Hepatocyte (in vitro differentiated cells): ENCODE data around the gene PRSS48. TPM values are rescaled to one million over a fixed set of nuclear protein-coding genes. Genes with fewer than 3 reads are reported as not detected.
"Not testable (repeated sequence)": the region's sequence is repeated elsewhere in the genome, so short reads cannot be mapped to it uniquely, and the experiment has no call there.

Source experiments
- DNase-seq: peaks from one replicate; pipeline ENCODE4 v3.0.0-alpha.2; 2016; ENCODE audit warnings: low spot score
- H2AFZ ChIP-seq: fragments of 200-600 bp; sonication (generic); 2 replicates; pipeline ENCODE4 v1.6.0; 2016; ENCODE audit warnings: antibody characterized with exemption, mild to moderate bottlenecking
- H3K27ac ChIP-seq: fragments of 200-600 bp; sonication (generic); 2 replicates; pipeline ENCODE4 v1.5.1; 2016; ENCODE audit warnings: mild to moderate bottlenecking
- H3K27me3 ChIP-seq: fragments of 200-600 bp; sonication (generic); 2 replicates; pipeline ENCODE4 v1.6.1; 2016
- H3K36me3 ChIP-seq: fragments of 200-600 bp; sonication (generic); replicated peaks from 2 replicates; pipeline ENCODE4 v1.5.1; 2016; ENCODE audit warnings: low read depth; ENCODE audit not compliant: insufficient read depth
- H3K4me1 ChIP-seq: fragments of 200-600 bp; sonication (generic); 2 replicates; pipeline ENCODE4 v1.5.1; 2016; ENCODE audit warnings: mild to moderate bottlenecking, moderate library complexity; ENCODE audit not compliant: insufficient read depth
- H3K4me2 ChIP-seq: fragments of 200-600 bp; sonication (generic); 2 replicates; pipeline ENCODE4 v1.6.0; 2016
- H3K4me3 ChIP-seq: fragments of 200-600 bp; sonication (generic); 2 replicates; pipeline ENCODE4 v1.5.1; 2016; ENCODE audit warnings: mild to moderate bottlenecking
- H3K79me2 ChIP-seq: fragments of 200-600 bp; sonication (generic); 2 replicates; pipeline ENCODE4 v1.6.0; 2017; ENCODE audit warnings: mild to moderate bottlenecking
- H3K9me2 ChIP-seq: fragments of 200-600 bp; sonication (generic); replicated peaks from 2 replicates; pipeline ENCODE4 v1.6.0; 2017; ENCODE audit warnings: mild to moderate bottlenecking; ENCODE audit not compliant: insufficient read depth
- H3K9me3 ChIP-seq: fragments of 200-600 bp; sonication (generic); 2 replicates; pipeline ENCODE4 v1.5.1; 2016; ENCODE audit warnings: low read depth, mild to moderate bottlenecking
- H4K20me1 ChIP-seq: fragments of 200-600 bp; sonication (generic); 2 replicates; pipeline ENCODE4 v1.6.0; 2016; ENCODE audit warnings: mild to moderate bottlenecking; ENCODE audit not compliant: insufficient read depth, poor library complexity, severe bottlenecking
- CTCF ChIP-seq: fragments of 200-600 bp; sonication (generic); IDR thresholded peaks from 2 replicates; pipeline ENCODE4 v1.5.1; 2016; ENCODE audit warnings: antibody characterized with exemption, mild to moderate bottlenecking; ENCODE audit not compliant: poor library complexity
- EZH2 ChIP-seq: fragments of 200-600 bp; sonication (generic); IDR thresholded peaks from 2 replicates; pipeline ENCODE4 v1.6.1; 2016; ENCODE audit warnings: antibody characterized with exemption, mild to moderate bottlenecking, borderline replicate concordance
- EZH2phosphoT487 ChIP-seq: fragments of 200-600 bp; sonication (generic); IDR thresholded peaks from one replicate; pipeline ENCODE4 v1.6.1; 2018; ENCODE audit warnings: antibody characterized with exemption, mild to moderate bottlenecking, low read depth, moderate library complexity; ENCODE audit not compliant: unreplicated experiment, severe bottlenecking
- WGBS: methylation state at CpG from one replicate; pipeline ENCODE4 v1.1.6; 2016; ENCODE audit warnings: low lambda C conversion rate; ENCODE audit errors: missing lambda C conversion rate; 5-methylcytosine and 5-hydroxymethylcytosine counted together
- polyA plus RNA-seq: library from polyadenylated mRNA; unstranded; fragments of >200 nt; fragmentation: Nextera tagmentation; extraction: Ambion mirVana; gene quantifications from 2 replicates; pipeline ENCODE4 v1.2.1, GENCODE V29; 2016
- total RNA-seq: library from RNA; depleted of rRNA; stranded (reverse); fragments of >200 nt; gene quantifications from 2 replicates; pipeline ENCODE4 v1.2.3, GENCODE V29; 2014

PRSS48 gene
- total and polyA plus RNA-seq, 2 experiments from 2014 or later, result 0.79 TPM; not detected in 1

GRCh38 chr4:151228189-151229119 is 48.5 kb upstream of the PRSS48 start:
- H4K20me1 ChIP-seq, result no peaks in the 10 kb centered on the region
- no peak overlapping the region for H3K4me3 ChIP-seq
- peak overlapping the region; percentile 81 for H3K27ac ChIP-seq
- H3K9me2 ChIP-seq, result no peaks in the 10 kb centered on the region
- TF ChIP-seq EZH2phosphoT487, result no peak
- no peak for TF ChIP-seq CTCF
- TF ChIP-seq EZH2, result no peak
- peak overlapping the region; percentile 56 for H3K4me2 ChIP-seq
- DNase-seq, result no peak
- no peaks in the 10 kb centered on the region for H3K27me3 ChIP-seq
- H3K9me3 ChIP-seq, result no peaks in the 10 kb centered on the region
- H3K79me2 ChIP-seq, result peaks cover 18% of the 10 kb centered on the region
- H3K4me1 ChIP-seq, result peaks cover 9% of the 10 kb centered on the region
- H2AFZ ChIP-seq, result no peak overlapping the region
- H3K36me3 ChIP-seq, result no peaks in the 10 kb centered on the region
- WGBS, result 82% methylated on average over 6 of the region's 6 CpGs

GRCh38 chr4:151231915-151232595 is 44.9 kb upstream of the PRSS48 start:
- Histone ChIP-seq H4K20me1 (no peaks in the 10 kb centered on the region), H3K36me3 (no peaks in the 10 kb centered on the region), H3K27ac (no peak overlapping the region), H3K4me2 (no peak overlapping the region), H3K9me2 (no peaks in the 10 kb centered on the region), H2AFZ (no peak overlapping the region), H3K4me1 (peaks cover 9% of the 10 kb centered on the region), H3K79me2 (peaks cover 12% of the 10 kb centered on the region), H3K27me3 (no peaks in the 10 kb centered on the region), H3K4me3 (no peak overlapping the region), H3K9me3 (no peaks in the 10 kb centered on the region)
- no peak for DNase-seq
- 92% methylated on average over 7 of the region's 7 CpGs for WGBS
- TF ChIP-seq EZH2phosphoT487 (no peak), CTCF (no peak), EZH2 (no peak)

GRCh38 chr4:151233600-151233999 is 43.4 kb upstream of the PRSS48 start:
- Histone ChIP-seq H3K9me2 (no peaks in the 10 kb centered on the region), H3K27ac (no peak overlapping the region), H2AFZ (no peak overlapping the region), H3K79me2 (peaks cover 23% of the 10 kb centered on the region), H3K27me3 (no peaks in the 10 kb centered on the region), H3K4me3 (no peak overlapping the region), H3K4me2 (no peak overlapping the region), H4K20me1 (no peaks in the 10 kb centered on the region), H3K36me3 (no peaks in the 10 kb centered on the region), H3K4me1 (no peaks in the 10 kb centered on the region), H3K9me3 (no peaks in the 10 kb centered on the region)
- no peak for DNase-seq
- TF ChIP-seq EZH2, result no peak
- TF ChIP-seq CTCF, result no peak
- no peak for TF ChIP-seq EZH2phosphoT487
- WGBS, result 66% methylated on average over 5 of the region's 5 CpGs

- 100% methylated on average over 1 of the region's 1 CpG for WGBS
Observed at GRCh38 chr4:151235373-151235772, 41.6 kb upstream of the PRSS48 start.

More at GRCh38 chr4:151235373-151235772, 41.6 kb upstream of the PRSS48 start:
- not testable (repeated sequence) for H3K9me3 ChIP-seq, DNase-seq, H2AFZ ChIP-seq, H3K4me2 ChIP-seq, H3K36me3 ChIP-seq, H3K9me2 ChIP-seq, H3K27me3 ChIP-seq, H3K4me1 ChIP-seq, H3K4me3 ChIP-seq, H4K20me1 ChIP-seq, H3K27ac ChIP-seq
- H3K79me2 ChIP-seq, result peaks cover 36% of the 10 kb centered on the region
